HEK293 (cell line): Measurements from ENCODE around the gene HYAL4.

Experiments used
- CTCF ChIA-PET: fragments of 350-600 bp; formaldehyde crosslinking; extraction: SDS; loops from one replicate; lab custom pipeline; 2021; ENCODE audit warnings: antibody characterized with exemption; lab: Yijun Ruan, JAX
- POLR2A ChIA-PET: fragments of 300-600 bp; formaldehyde crosslinking; extraction: SDS; loops from one replicate; lab custom pipeline; 2020; ENCODE audit warnings: antibody characterized with exemption, inconsistent platforms; lab: Yijun Ruan, JAX
- H3K27ac ChIP-seq: fragments of 200-500 bp; sonication (Bioruptor generic); 2 replicates; pipeline ENCODE4 v1.5.1; 2014; ENCODE audit warnings: low read depth, low read length, control low read depth, inconsistent platforms; ENCODE audit errors: extremely low read depth
- H3K36me3 ChIP-seq, 2 experiments: fragments of 200-500 bp in 1 of 2; sonication (Bioruptor generic) in 1 of 2; 1 replicate in 1 of 2; 2 replicates in 1 of 2; pipeline ENCODE4 v1.5.1; 2014 to 2017; ENCODE audit warnings: inconsistent platforms in 2 of 2, low read length in 2 of 2; ENCODE audit not compliant: control insufficient read depth in 2 of 2, insufficient read depth in 1 of 2
- H3K4me1 ChIP-seq: fragments of 200-500 bp; sonication (Bioruptor generic); 2 replicates; pipeline ENCODE4 v1.5.1; 2014; ENCODE audit warnings: mild to moderate bottlenecking, low read length, inconsistent platforms; ENCODE audit not compliant: control insufficient read depth, insufficient read depth
- H3K4me3 ChIP-seq: 2 replicates; pipeline ENCODE4 v1.5.1; 2011; ENCODE audit warnings: low read depth, mild to moderate bottlenecking, control low read depth, low read length, moderate library complexity
- H3K9me3 ChIP-seq: fragments of 200-500 bp; sonication (Bioruptor generic); 2 replicates; pipeline ENCODE4 v1.5.1; 2014; ENCODE audit warnings: low read depth, low read length, inconsistent platforms; ENCODE audit not compliant: control insufficient read depth, insufficient read depth
- AEBP2 ChIP-seq: fragments of 450-650 bp; formaldehyde crosslinking; IDR thresholded peaks from 2 replicates; pipeline ENCODE4 v1.5.1; 2016; ENCODE audit warnings: missing biosample characterization, missing genetic modification characterization, borderline replicate concordance
- ATF2 ChIP-seq: fragments of 450-650 bp; formaldehyde crosslinking; IDR thresholded peaks from 2 replicates; pipeline ENCODE4 v1.5.1; 2016; ENCODE audit warnings: missing biosample characterization, missing genetic modification characterization, low read depth
- EGR2 ChIP-seq: fragments of 450-650 bp; formaldehyde crosslinking; IDR thresholded peaks from 2 replicates; pipeline ENCODE4 v1.5.1; 2016; ENCODE audit warnings: low read depth, missing biosample characterization, missing genetic modification characterization
- HOXD13 ChIP-seq: sonication (generic); formaldehyde crosslinking; IDR thresholded peaks from 2 replicates; pipeline ENCODE4 v1.8.0; 2022; ENCODE audit warnings: missing genetic modification reagents, borderline replicate concordance
- KLF8 ChIP-seq: fragments of 450-650 bp; formaldehyde crosslinking; IDR thresholded peaks from 2 replicates; pipeline ENCODE4 v1.5.1; 2016; ENCODE audit warnings: missing biosample characterization, missing genetic modification characterization
- OSR2 ChIP-seq: fragments of 450-650 bp; formaldehyde crosslinking; IDR thresholded peaks from 2 replicates; pipeline ENCODE4 v1.5.1; 2016; ENCODE audit warnings: missing biosample characterization, missing genetic modification characterization
- PATZ1 ChIP-seq: fragments of 450-650 bp; formaldehyde crosslinking; IDR thresholded peaks from 2 replicates; pipeline ENCODE4 v1.5.1; 2016; ENCODE audit warnings: missing biosample characterization, missing genetic modification characterization
- SCRT2 ChIP-seq: fragments of 450-650 bp; formaldehyde crosslinking; IDR thresholded peaks from 2 replicates; pipeline ENCODE4 v1.5.1; 2016; ENCODE audit warnings: missing biosample characterization, missing genetic modification characterization
- SETDB1 ChIP-seq: IDR thresholded peaks from one replicate; pipeline ENCODE4 v1.6.1; 2017; ENCODE audit warnings: mild to moderate bottlenecking, low read length, moderate library complexity, mixed read lengths; ENCODE audit not compliant: insufficient read length
- TRIM28 ChIP-seq: IDR thresholded peaks from 2 replicates; pipeline ENCODE4 v1.6.1; 2011; ENCODE audit warnings: low read length, control low read depth, borderline replicate concordance
- ZFHX2 ChIP-seq: fragments of 450-650 bp; formaldehyde crosslinking; conservative IDR thresholded peaks from 2 replicates; pipeline ENCODE4 v1.5.1; 2016; ENCODE audit warnings: missing biosample characterization, missing genetic modification characterization
- ZNF10 ChIP-seq: fragments of 450-650 bp; formaldehyde crosslinking; IDR thresholded peaks from 2 replicates; pipeline ENCODE4 v1.5.1; 2017; ENCODE audit warnings: missing biosample characterization, missing genetic modification characterization
- ZNF112 ChIP-seq: fragments of 450-650 bp; formaldehyde crosslinking; IDR thresholded peaks from 2 replicates; pipeline ENCODE4 v1.5.0; 2017; ENCODE audit warnings: missing biosample characterization, missing genetic modification characterization
- ZNF121 ChIP-seq: fragments of 450-650 bp; formaldehyde crosslinking; IDR thresholded peaks from 2 replicates; pipeline ENCODE4 v1.5.1; 2016; ENCODE audit warnings: missing biosample characterization, missing genetic modification characterization
- ZNF571 ChIP-seq: fragments of 450-650 bp; formaldehyde crosslinking; IDR thresholded peaks from 2 replicates; pipeline ENCODE4 v1.5.0; 2017; ENCODE audit warnings: missing biosample characterization, missing genetic modification characterization
- ZNF596 ChIP-seq: fragments of 450-650 bp; IDR thresholded peaks from 2 replicates; pipeline ENCODE4 v1.5.0; 2018; ENCODE audit warnings: missing biosample characterization, mild to moderate bottlenecking, missing genetic modification characterization, moderate library complexity
- ZNF623 ChIP-seq: fragments of 450-650 bp; formaldehyde crosslinking; IDR thresholded peaks from 2 replicates; pipeline ENCODE4 v1.5.1; 2016; ENCODE audit warnings: missing biosample characterization, missing genetic modification characterization
- ZNF707 ChIP-seq: fragments of 450-650 bp; formaldehyde crosslinking; IDR thresholded peaks from 2 replicates; pipeline ENCODE4 v1.5.1; 2016; ENCODE audit warnings: missing biosample characterization, missing genetic modification characterization
- ZNF747 ChIP-seq: fragments of 450-650 bp; formaldehyde crosslinking; IDR thresholded peaks from 2 replicates; pipeline ENCODE4 v1.5.1; 2016; ENCODE audit warnings: missing biosample characterization, missing genetic modification characterization
- ZNF768 ChIP-seq: fragments of 450-650 bp; formaldehyde crosslinking; IDR thresholded peaks from 2 replicates; pipeline ENCODE4 v1.5.1; 2018; ENCODE audit warnings: missing biosample characterization, mild to moderate bottlenecking, missing genetic modification characterization
- ZNF776 ChIP-seq: fragments of 450-650 bp; formaldehyde crosslinking; IDR thresholded peaks from 2 replicates; pipeline ENCODE4 v1.5.0; 2017; ENCODE audit warnings: missing biosample characterization, missing genetic modification characterization, borderline replicate concordance
- ZNF777 ChIP-seq: fragments of 450-650 bp; formaldehyde crosslinking; IDR thresholded peaks from 2 replicates; pipeline ENCODE4 v1.5.1; 2017; ENCODE audit warnings: missing biosample characterization, missing genetic modification characterization, borderline replicate concordance
- ZNF830 ChIP-seq: fragments of 450-650 bp; IDR thresholded peaks from 2 replicates; pipeline ENCODE4 v1.5.0; 2018; ENCODE audit warnings: missing biosample characterization, missing genetic modification characterization, low read depth, mild to moderate bottlenecking, moderate library complexity
- ZNF837 ChIP-seq: fragments of 450-650 bp; formaldehyde crosslinking; IDR thresholded peaks from 2 replicates; pipeline ENCODE4 v1.5.1; 2016; ENCODE audit warnings: missing biosample characterization, missing genetic modification characterization
- ZSCAN30 ChIP-seq: fragments of 450-650 bp; IDR thresholded peaks from 2 replicates; pipeline ENCODE4 v1.5.1; 2018; ENCODE audit warnings: missing biosample characterization, mild to moderate bottlenecking, missing genetic modification characterization, moderate library complexity
- TF ChIP-seq, protein P1 (sequence below): fragments of 450-650 bp; formaldehyde crosslinking; IDR thresholded peaks from 2 replicates; pipeline ENCODE4 v1.5.1; 2016; ENCODE audit warnings: missing biosample characterization, missing genetic modification characterization

Gene HYAL4

GRCh38 chr7:123917878-123918277, 72.9 kb downstream of the HYAL4 start:
- no peak for TF ChIP-seq AEBP2
- no peak for TF ChIP-seq ZNF747 (tag by site-specific recombination)
- TF ChIP-seq KLF8 (tag by site-specific recombination): no peak
- TF ChIP-seq ZNF707 (tag by site-specific recombination): no peak
- no peak for TF ChIP-seq HOXD13 (CRISPR knock-in tag)
- no peak for TF ChIP-seq ZNF623 (tag by site-specific recombination)
- TF ChIP-seq, protein P1, sequence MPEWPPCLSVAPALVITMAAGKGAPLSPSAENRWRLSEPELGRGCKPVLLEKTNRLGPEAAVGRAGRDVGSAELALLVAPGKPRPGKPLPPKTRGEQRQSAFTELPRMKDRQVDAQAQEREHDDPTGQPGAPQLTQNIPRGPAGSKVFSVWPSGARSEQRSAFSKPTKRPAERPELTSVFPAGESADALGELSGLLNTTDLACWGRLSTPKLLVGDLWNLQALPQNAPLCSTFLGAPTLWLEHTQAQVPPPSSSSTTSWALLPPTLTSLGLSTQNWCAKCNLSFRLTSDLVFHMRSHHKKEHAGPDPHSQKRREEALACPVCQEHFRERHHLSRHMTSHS: no peak
- TF ChIP-seq ZNF121 (tag by site-specific recombination): no peak
- no peak for TF ChIP-seq SCRT2 (tag by site-specific recombination)
- no peak for TF ChIP-seq ZNF777
- no peak for TF ChIP-seq ZNF112 (tag by site-specific recombination)
- no peak for TF ChIP-seq EGR2
- TF ChIP-seq ZNF571 (tag by site-specific recombination): no peak
- TF ChIP-seq OSR2 (tag by site-specific recombination): no peak
- TF ChIP-seq TRIM28: no peak
- Histone ChIP-seq H3K9me3 (no peaks in the 10 kb centered on the region), H3K27ac (no peak overlapping the region), H3K4me3 (no peak overlapping the region), H3K36me3 (no peaks in the 10 kb centered on the region), H3K4me1 (no peaks in the 10 kb centered on the region)
- CTCF ChIA-PET: no interaction called here
- POLR2A ChIA-PET: no interaction called here

- H3K4me1 ChIP-seq: no peaks in the 10 kb centered on the region
- no peaks in the 10 kb centered on the region for H3K9me3 ChIP-seq
- POLR2A ChIA-PET: no interaction called here
- no peak overlapping the region for H3K4me3 ChIP-seq
- CTCF ChIA-PET: no interaction called here
- H3K27ac ChIP-seq: no peak overlapping the region
- H3K36me3 ChIP-seq: no peaks in the 10 kb centered on the region
- TF ChIP-seq ZNF830 (tag by site-specific recombination) (no peak), ZNF837 (tag by site-specific recombination) (no peak), ZNF776 (tag by site-specific recombination) (no peak), ZSCAN30 (no peak), ZNF10 (tag by site-specific recombination) (no peak), PATZ1 (tag by site-specific recombination) (no peak), KLF8 (tag by site-specific recombination) (no peak), ZFHX2 (no peak), ZNF768 (no peak), ZNF596 (tag by site-specific recombination) (no peak), ZNF571 (tag by site-specific recombination) (no peak), SETDB1 (no peak), ATF2 (tag by site-specific recombination) (no peak)
Observed at GRCh38 chr7:123918309-123918708, 73.3 kb downstream of the HYAL4 start.
